ACC112 (cell line): Measurements from ENCODE around the gene EFNB1.

ENCODE experiments used
- H2AFZ ChIP-seq: fragments of 200-600 bp; sonication (generic); one replicate; pipeline ENCODE4 v1.6.0; 2017; ENCODE audit warnings: antibody characterized with exemption, low read length; ENCODE audit not compliant: unreplicated experiment
- H3K27ac ChIP-seq: fragments of 200-600 bp; sonication (generic); 2 replicates; pipeline ENCODE4 v1.5.1; 2014; ENCODE audit warnings: low read depth, mild to moderate bottlenecking, antibody characterized with exemption, low read length, moderate library complexity
- H3K27me3 ChIP-seq: fragments of 200-600 bp; sonication (generic); 2 replicates; pipeline ENCODE4 v1.6.1; 2014; ENCODE audit warnings: mild to moderate bottlenecking, antibody characterized with exemption, low read length, moderate library complexity, mixed read lengths; ENCODE audit not compliant: insufficient read depth
- H3K36me3 ChIP-seq: fragments of 200-600 bp; sonication (generic); 2 replicates; pipeline ENCODE4 v1.6.1; 2016; ENCODE audit warnings: mild to moderate bottlenecking, antibody characterized with exemption, low read length, moderate library complexity, mixed read lengths; ENCODE audit not compliant: insufficient read depth
- H3K4me1 ChIP-seq: fragments of 200-600 bp; sonication (generic); one replicate; pipeline ENCODE4 v1.6.1; 2016; ENCODE audit warnings: low read length, mixed read lengths; ENCODE audit not compliant: insufficient read depth, unreplicated experiment, control insufficient read depth
- H3K4me3 ChIP-seq: fragments of 200-600 bp; sonication (generic); 2 replicates; pipeline ENCODE4 v1.5.1; 2014; ENCODE audit warnings: mild to moderate bottlenecking, low read depth, low read length
- H3K79me2 ChIP-seq: fragments of 200-600 bp; sonication (generic); one replicate; pipeline ENCODE4 v1.6.0; 2016; ENCODE audit warnings: low read length; ENCODE audit not compliant: control insufficient read depth, unreplicated experiment, insufficient read depth

Gene EFNB1

GRCh38 chrX:68835104-68835442, 6.3 kb downstream of the EFNB1 start:
- no peaks in the 10 kb centered on the region for H3K36me3 ChIP-seq
- H3K4me3 ChIP-seq = no peak overlapping the region
- peaks cover 39% of the 10 kb centered on the region for H3K79me2 ChIP-seq
- H3K4me1 ChIP-seq = peaks cover 4% of the 10 kb centered on the region
- no peak overlapping the region for H2AFZ ChIP-seq
- no peak overlapping the region for H3K27ac ChIP-seq
- H3K27me3 ChIP-seq = no peaks in the 10 kb centered on the region

GRCh38 chrX:68835468-68835867, 6.6 kb downstream of the EFNB1 start:
- Histone ChIP-seq H3K36me3 (no peaks in the 10 kb centered on the region), H2AFZ (no peak overlapping the region), H3K4me3 (no peak overlapping the region), H3K79me2 (peaks cover 35% of the 10 kb centered on the region), H3K4me1 (peaks cover 4% of the 10 kb centered on the region), H3K27me3 (no peaks in the 10 kb centered on the region), H3K27ac (no peak overlapping the region)

GRCh38 chrX:68837119-68837518, 8.3 kb downstream of the EFNB1 start:
- Histone ChIP-seq H3K27ac (no peak overlapping the region), H3K36me3 (no peaks in the 10 kb centered on the region), H3K79me2 (peaks cover 26% of the 10 kb centered on the region), H2AFZ (no peak overlapping the region), H3K27me3 (no peaks in the 10 kb centered on the region), H3K4me3 (no peak overlapping the region), H3K4me1 (no peaks in the 10 kb centered on the region)

- Histone ChIP-seq H3K79me2 (peaks cover 16% of the 10 kb centered on the region), H3K4me1 (peaks cover 3% of the 10 kb centered on the region), H3K27me3 (no peaks in the 10 kb centered on the region), H3K27ac (no peak overlapping the region), H2AFZ (no peak overlapping the region), H3K4me3 (no peak overlapping the region), H3K36me3 (no peaks in the 10 kb centered on the region)
Observed at GRCh38 chrX:68838571-68838910, 9.7 kb downstream of the EFNB1 start.

GRCh38 chrX:68839771-68840170, 10.9 kb downstream of the EFNB1 start:
- Histone ChIP-seq H3K4me1 (peaks cover 3% of the 10 kb centered on the region), H2AFZ (no peak overlapping the region), H3K79me2 (peaks cover 12% of the 10 kb centered on the region), H3K27ac (no peak overlapping the region), H3K27me3 (no peaks in the 10 kb centered on the region), H3K4me3 (no peak overlapping the region), H3K36me3 (no peaks in the 10 kb centered on the region)

- Histone ChIP-seq H3K79me2 (peaks cover 11% of the 10 kb centered on the region), H3K36me3 (no peaks in the 10 kb centered on the region), H3K4me1 (peaks cover 3% of the 10 kb centered on the region), H3K27ac (no peak overlapping the region), H3K27me3 (no peaks in the 10 kb centered on the region), H3K4me3 (no peak overlapping the region), H2AFZ (no peak overlapping the region)
Observed at GRCh38 chrX:68840256-68840655, 11.4 kb downstream of the EFNB1 start.

GRCh38 chrX:68841251-68842049, 12.6 kb downstream of the EFNB1 start:
- Histone ChIP-seq H3K36me3 (no peaks in the 10 kb centered on the region), H3K4me3 (no peak overlapping the region), H2AFZ (no peak overlapping the region), H3K27ac (no peak overlapping the region), H3K79me2 (peaks cover 7% of the 10 kb centered on the region), H3K27me3 (no peaks in the 10 kb centered on the region), H3K4me1 (peaks cover 3% of the 10 kb centered on the region)

GRCh38 chrX:68842351-68842750, 13.5 kb downstream of the EFNB1 start:
- H3K27me3 ChIP-seq = no peaks in the 10 kb centered on the region

GRCh38 chrX:68842781-68843581, 14.2 kb downstream of the EFNB1 start:
- H3K4me3 ChIP-seq = no peak overlapping the region
- H3K79me2 ChIP-seq = no peaks in the 10 kb centered on the region
- no peaks in the 10 kb centered on the region for H3K27me3 ChIP-seq
- peaks cover 3% of the 10 kb centered on the region for H3K4me1 ChIP-seq
- H2AFZ ChIP-seq = no peak overlapping the region
- H3K36me3 ChIP-seq = no peaks in the 10 kb centered on the region
- H3K27ac ChIP-seq = no peak overlapping the region

More at GRCh38 chrX:68842351-68842750, 13.5 kb downstream of the EFNB1 start:
- Histone ChIP-seq H3K4me3 (no peak overlapping the region), H3K36me3 (no peaks in the 10 kb centered on the region), H3K79me2 (no peaks in the 10 kb centered on the region), H3K4me1 (peaks cover 3% of the 10 kb centered on the region), H2AFZ (no peak overlapping the region), H3K27ac (no peak overlapping the region)

GRCh38 chrX:68843992-68844391, 15.2 kb downstream of the EFNB1 start:
- H3K4me1 ChIP-seq = peaks cover 3% of the 10 kb centered on the region

GRCh38 chrX:68844581-68844980, 15.8 kb downstream of the EFNB1 start:
- Histone ChIP-seq H3K4me1 (peaks cover 3% of the 10 kb centered on the region), H3K36me3 (no peaks in the 10 kb centered on the region), H3K4me3 (no peak overlapping the region), H3K27ac (no peak overlapping the region), H3K79me2 (no peaks in the 10 kb centered on the region), H2AFZ (no peak overlapping the region), H3K27me3 (no peaks in the 10 kb centered on the region)

More at GRCh38 chrX:68843992-68844391, 15.2 kb downstream of the EFNB1 start:
- H3K4me3 ChIP-seq = no peak overlapping the region
- H2AFZ ChIP-seq = no peak overlapping the region
- H3K79me2 ChIP-seq = no peaks in the 10 kb centered on the region
- H3K36me3 ChIP-seq = no peaks in the 10 kb centered on the region
- no peak overlapping the region for H3K27ac ChIP-seq
- H3K27me3 ChIP-seq = no peaks in the 10 kb centered on the region
